Activated T-helper 2 cell treated with anti-CD3 and anti-CD28 coated beads, Interferon-gamma antibody, Interleukin-2, Interleukin-4, amounts not matched to agents 10 μg/mL and 5 μg/mL and 100 μg/mL, durations not matched to agents 14 hours and 24 hours and 36 hours (primary cell): Measurements from ENCODE around the gene OPALIN. TPM values are rescaled to one million over a fixed set of nuclear protein-coding genes. Genes with fewer than 3 reads are reported as not detected.

Source experiments
- DNase-seq: peaks from one replicate; pipeline ENCODE4 v3.0.0; 2021; ENCODE audit warnings: low spot score
- H3K27ac Mint-ChIP-seq: one replicate; pipeline ENCODE4 v1.8.0; 2021; ENCODE audit warnings: mixed read lengths
- H3K27me3 Mint-ChIP-seq: one replicate; pipeline ENCODE4 v1.8.0; 2021; ENCODE audit warnings: low read depth, mixed read lengths
- H3K36me3 Mint-ChIP-seq: one replicate; pipeline ENCODE4 v1.8.0; 2021; ENCODE audit warnings: low read depth, mixed read lengths
- H3K4me1 Mint-ChIP-seq: one replicate; pipeline ENCODE4 v1.8.0; 2021; ENCODE audit warnings: low read depth, mixed read lengths
- H3K4me3 Mint-ChIP-seq: one replicate; pipeline ENCODE4 v1.8.0; 2021; ENCODE audit warnings: low read depth, mild to moderate bottlenecking, moderate library complexity, mixed read lengths
- H3K9me3 Mint-ChIP-seq: one replicate; pipeline ENCODE4 v1.8.0; 2021; ENCODE audit warnings: mixed read lengths
- intact Hi-C: fragments of 100-400 bp; cut with micrococcal nuclease; formaldehyde crosslinking; loops from one replicate; pipeline ENCODE4 v1.15.1; 2023
- total RNA-seq: library from RNA; stranded (reverse); gene quantifications from 2 replicates; pipeline ENCODE4 v1.2.3, GENCODE V29; 2022

OPALIN gene
- total RNA-seq, 1 donor from 2014 or later, result not detected

- Mint-ChIP-seq H3K36me3 (no peaks in the 10 kb centered on the region), H3K9me3 (no peaks in the 10 kb centered on the region), H3K27ac (no peak overlapping the region), H3K4me3 (peak overlapping the region; percentile 24), H3K4me1 (peaks cover 19% of the 10 kb centered on the region), H3K27me3 (peaks cover 8% of the 10 kb centered on the region)
- intact Hi-C loops, result no loop called here
- no peak for DNase-seq
These were observed 59.4 kb downstream of the OPALIN start for GRCh38 chr10:96299383-96299782.

- intact Hi-C loops, result no loop called here
- DNase-seq, result no peak
- Mint-ChIP-seq H3K27ac (no peak overlapping the region), H3K27me3 (peaks cover 1% of the 10 kb centered on the region), H3K9me3 (no peaks in the 10 kb centered on the region), H3K4me1 (peaks cover 22% of the 10 kb centered on the region), H3K4me3 (no peak overlapping the region), H3K36me3 (no peaks in the 10 kb centered on the region)
These were observed 60.4 kb downstream of the OPALIN start for GRCh38 chr10:96298362-96298761.

- no peak overlapping the region for H3K4me3 Mint-ChIP-seq
- no peak for DNase-seq
- H3K4me1 Mint-ChIP-seq, result peaks cover 22% of the 10 kb centered on the region
- no peaks in the 10 kb centered on the region for H3K36me3 Mint-ChIP-seq
- no peak overlapping the region for H3K27ac Mint-ChIP-seq
- H3K27me3 Mint-ChIP-seq, result no peaks in the 10 kb centered on the region
- intact Hi-C loops, result no loop called here
- H3K9me3 Mint-ChIP-seq, result no peaks in the 10 kb centered on the region
These were observed 61.3 kb downstream of the OPALIN start for GRCh38 chr10:96297486-96297885.

GRCh38 chr10:96295475-96295874, 63.3 kb downstream of the OPALIN start:
- DNase-seq, result no peak
- no peaks in the 10 kb centered on the region for H3K9me3 Mint-ChIP-seq
- no peak overlapping the region for H3K27ac Mint-ChIP-seq
- H3K4me3 Mint-ChIP-seq, result no peak overlapping the region
- intact Hi-C loops, result no loop called here
- peaks cover 22% of the 10 kb centered on the region for H3K4me1 Mint-ChIP-seq
- H3K36me3 Mint-ChIP-seq, result no peaks in the 10 kb centered on the region
- peaks cover 2% of the 10 kb centered on the region for H3K27me3 Mint-ChIP-seq

Other genes with a start within 250 kb of the OPALIN start
- gene ZNF518A, start 228.7 kb downstream of the OPALIN start, total RNA-seq, result 16.0 and 18.0 TPM in 2 replicates
- gene BLNK, start 87.4 kb downstream of the OPALIN start, total RNA-seq, result not detected in 2 replicates
- not detected in 2 replicates for gene DNTT, start 54.6 kb downstream of the OPALIN start, total RNA-seq
- gene TLL2, start 154.9 kb upstream of the OPALIN start, total RNA-seq, result 0.09 TPM in 1 of 2 replicates, not detected in the other
- 81.3 and 82.3 TPM in 2 replicates for gene TM9SF3, start 228.0 kb upstream of the OPALIN start, total RNA-seq